Memory B cell (primary cell): Measurements from ENCODE around the gene LRRC8E.

Experiments
- ATAC-seq: fragments of 150-1000 bp; cut with Tn5 transposase; 2 replicates; pipeline ENCODE4 v1.10.0; 2021; ENCODE audit warnings: low read depth, mild to moderate bottlenecking, moderate library complexity
- DNase-seq, 2 donors: peaks; one replicate each; pipeline ENCODE4 v3.0.0; 2022; ENCODE audit warnings: low spot score in 2 of 2
- H3K27ac Mint-ChIP-seq: one replicate; pipeline ENCODE4 v1.8.0; 2022; ENCODE audit warnings: mild to moderate bottlenecking, moderate library complexity, mixed read lengths
- H3K27me3 Mint-ChIP-seq: one replicate; pipeline ENCODE4 v1.8.0; 2022; ENCODE audit warnings: mixed read lengths
- H3K36me3 Mint-ChIP-seq: one replicate; pipeline ENCODE4 v1.8.0; 2022; ENCODE audit warnings: mild to moderate bottlenecking, mixed read lengths
- H3K4me1 Mint-ChIP-seq: one replicate; pipeline ENCODE4 v1.8.0; 2022; ENCODE audit warnings: mixed read lengths
- H3K4me3 Mint-ChIP-seq: one replicate; pipeline ENCODE4 v1.8.0; 2022; ENCODE audit warnings: mild to moderate bottlenecking, moderate library complexity, mixed read lengths
- H3K9me3 Mint-ChIP-seq: one replicate; pipeline ENCODE4 v1.8.0; 2022; ENCODE audit warnings: mixed read lengths

The LRRC8E gene

DNA sequence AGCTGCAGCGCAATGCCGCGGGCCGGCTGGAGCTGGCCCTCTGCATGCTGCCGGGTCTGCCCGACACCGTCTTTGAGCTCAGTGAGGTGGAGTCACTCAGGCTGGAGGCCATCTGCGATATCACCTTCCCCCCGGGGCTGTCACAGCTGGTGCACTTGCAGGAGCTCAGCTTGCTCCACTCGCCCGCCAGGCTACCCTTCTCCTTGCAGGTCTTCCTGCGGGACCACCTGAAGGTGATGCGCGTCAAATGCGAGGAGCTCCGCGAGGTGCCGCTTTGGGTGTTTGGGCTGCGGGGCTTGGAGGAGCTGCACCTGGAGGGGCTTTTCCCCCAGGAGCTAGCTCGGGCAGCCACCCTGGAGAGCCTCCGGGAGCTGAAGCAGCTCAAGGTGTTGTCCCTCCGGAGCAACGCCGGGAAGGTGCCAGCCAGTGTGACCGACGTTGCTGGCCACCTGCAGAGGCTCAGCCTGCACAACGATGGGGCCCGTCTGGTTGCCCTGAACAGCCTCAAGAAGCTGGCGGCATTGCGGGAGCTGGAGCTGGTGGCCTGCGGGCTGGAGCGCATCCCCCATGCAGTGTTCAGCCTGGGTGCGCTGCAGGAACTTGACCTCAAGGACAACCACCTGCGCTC lies 11.6 kb downstream of the LRRC8E start:
- no peak for ATAC-seq
- H3K9me3 Mint-ChIP-seq, result no peaks in the 10 kb centered on the region
- peaks cover 14% of the 10 kb centered on the region for H3K4me1 Mint-ChIP-seq
- DNase-seq, result no peak
- peaks cover 11% of the 10 kb centered on the region for H3K27me3 Mint-ChIP-seq
- H3K36me3 Mint-ChIP-seq, result peaks cover 1% of the 10 kb centered on the region
- no peak overlapping the region for H3K4me3 Mint-ChIP-seq
- H3K27ac Mint-ChIP-seq, result no peak overlapping the region

DNA sequence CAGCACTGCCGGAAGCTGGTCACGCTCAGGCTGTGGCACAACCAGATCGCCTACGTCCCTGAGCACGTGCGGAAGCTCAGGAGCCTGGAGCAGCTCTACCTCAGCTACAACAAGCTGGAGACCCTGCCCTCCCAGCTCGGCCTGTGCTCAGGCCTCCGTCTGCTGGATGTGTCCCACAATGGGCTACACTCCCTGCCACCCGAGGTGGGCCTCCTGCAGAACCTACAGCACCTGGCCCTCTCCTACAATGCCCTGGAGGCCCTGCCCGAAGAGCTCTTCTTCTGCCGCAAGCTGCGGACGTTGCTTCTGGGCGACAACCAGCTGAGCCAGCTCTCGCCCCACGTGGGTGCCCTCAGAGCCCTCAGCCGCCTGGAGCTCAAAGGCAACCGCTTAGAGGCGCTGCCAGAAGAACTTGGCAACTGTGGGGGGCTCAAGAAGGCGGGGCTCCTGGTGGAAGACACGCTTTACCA lies 12.1 kb downstream of the LRRC8E start:
- Mint-ChIP-seq H3K9me3 (no peaks in the 10 kb centered on the region), H3K4me1 (peaks cover 17% of the 10 kb centered on the region), H3K27ac (no peak overlapping the region), H3K4me3 (no peak overlapping the region), H3K27me3 (peaks cover 8% of the 10 kb centered on the region), H3K36me3 (peaks cover 1% of the 10 kb centered on the region)
- DNase-seq, result no peak
- no peak for ATAC-seq

- peaks cover 6% of the 10 kb centered on the region for H3K27me3 Mint-ChIP-seq
- DNase-seq (no peak), ATAC-seq (no peak)
- no peak overlapping the region for H3K27ac Mint-ChIP-seq
- H3K4me3 Mint-ChIP-seq, result no peak overlapping the region
- H3K36me3 Mint-ChIP-seq, result peaks cover 5% of the 10 kb centered on the region
- no peaks in the 10 kb centered on the region for H3K9me3 Mint-ChIP-seq
- H3K4me1 Mint-ChIP-seq, result peaks cover 22% of the 10 kb centered on the region
Measured at GRCh38 chr19:7900931-7901330, 12.6 kb downstream of the LRRC8E start.

DNA sequence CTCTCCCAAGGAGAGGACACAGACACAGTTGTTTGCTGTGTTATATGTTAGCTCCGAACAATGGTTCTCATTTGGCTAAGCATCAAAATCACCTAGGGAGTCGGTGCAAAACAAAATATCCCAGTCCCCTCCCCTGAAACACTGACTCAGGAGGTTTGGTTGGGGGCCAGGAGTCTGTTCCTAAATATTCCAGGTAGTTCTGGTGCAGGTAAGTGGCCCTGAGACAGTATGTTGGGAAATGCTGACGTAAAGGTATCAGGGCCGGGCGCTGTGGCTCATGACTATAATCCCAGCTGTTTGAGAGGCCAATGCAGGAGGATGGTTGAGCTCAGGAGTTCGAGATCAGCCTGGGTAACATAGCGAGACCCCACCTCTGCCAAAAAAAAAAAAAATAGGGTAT lies 13.0 kb downstream of the LRRC8E start:
- peaks cover 7% of the 10 kb centered on the region for H3K36me3 Mint-ChIP-seq
- ATAC-seq, result no peak
- H3K4me3 Mint-ChIP-seq, result no peak overlapping the region
- DNase-seq, result no peak
- H3K9me3 Mint-ChIP-seq, result no peaks in the 10 kb centered on the region
- H3K27ac Mint-ChIP-seq, result no peak overlapping the region
- H3K4me1 Mint-ChIP-seq, result peaks cover 24% of the 10 kb centered on the region
- peaks cover 6% of the 10 kb centered on the region for H3K27me3 Mint-ChIP-seq

DNA sequence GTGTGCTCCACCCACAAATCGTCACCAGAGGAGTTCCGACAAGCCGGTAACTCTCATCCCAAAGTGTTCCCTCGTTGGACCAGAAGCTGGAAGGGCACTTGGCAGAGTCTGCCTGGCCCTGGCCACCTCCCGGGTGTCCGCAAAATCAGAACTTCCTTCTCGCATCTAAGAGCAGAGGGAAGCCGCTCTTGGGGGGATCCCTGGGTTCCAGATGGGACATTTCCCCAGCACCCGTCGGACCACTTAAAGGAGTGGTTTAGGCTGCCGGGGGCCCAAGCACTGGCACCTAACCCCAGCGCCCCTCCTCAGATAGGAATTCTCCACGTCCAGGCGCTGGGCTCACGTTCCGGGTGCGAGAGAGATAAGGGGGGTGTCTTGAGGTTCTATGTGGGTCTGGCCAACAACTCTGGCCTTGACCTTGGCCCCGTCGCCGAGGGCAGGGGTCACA lies 14.5 kb downstream of the LRRC8E start:
- peaks cover 29% of the 10 kb centered on the region for H3K4me1 Mint-ChIP-seq
- H3K36me3 Mint-ChIP-seq, result peaks cover 7% of the 10 kb centered on the region
- ATAC-seq (no peak), DNase-seq (no peak)
- H3K27ac Mint-ChIP-seq, result peak overlapping the region; percentile 94
- no peaks in the 10 kb centered on the region for H3K9me3 Mint-ChIP-seq
- H3K27me3 Mint-ChIP-seq, result peaks cover 3% of the 10 kb centered on the region
- H3K4me3 Mint-ChIP-seq, result peak overlapping the region; percentile 85

DNA sequence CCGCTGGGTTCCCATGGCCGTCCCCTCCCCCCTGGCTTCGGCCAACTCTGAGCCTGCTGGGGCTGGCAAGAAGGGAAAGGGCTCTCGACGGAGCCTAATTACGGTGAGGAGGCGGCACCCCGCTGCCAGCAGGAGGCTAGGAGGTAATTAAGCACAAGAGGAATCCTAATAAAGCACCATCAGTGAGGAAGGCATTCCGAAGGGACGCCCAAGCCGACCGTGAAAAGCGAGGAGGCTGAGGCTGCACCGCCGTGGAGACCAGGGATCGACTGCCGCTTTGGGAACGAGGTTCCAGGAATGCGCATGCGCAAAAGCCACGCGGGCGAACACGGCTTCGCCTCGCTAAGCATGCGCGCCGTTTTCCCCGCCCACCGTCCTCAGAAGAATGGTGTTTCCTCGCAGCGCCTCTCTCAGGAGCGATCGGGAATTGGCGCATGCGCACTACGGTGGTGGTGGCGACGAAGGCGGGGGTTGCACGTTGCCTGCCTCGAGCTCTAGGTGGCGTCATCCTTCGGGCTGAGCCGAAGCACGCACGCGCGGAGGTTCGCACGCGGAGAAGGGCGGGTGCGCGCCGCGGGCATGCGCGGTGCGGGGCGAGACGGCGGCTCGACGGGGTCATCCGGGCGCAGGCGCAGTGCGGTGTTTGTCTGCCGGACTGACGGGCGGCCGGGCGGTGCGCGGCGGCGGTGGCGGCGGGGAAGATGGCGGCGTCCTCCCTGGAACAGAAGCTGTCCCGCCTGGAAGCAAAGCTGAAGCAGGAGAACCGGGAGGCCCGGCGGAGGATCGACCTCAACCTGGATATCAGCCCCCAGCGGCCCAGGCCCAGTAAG lies 15.1 kb downstream of the LRRC8E start, which contains the start of gene MAP2K7:
MAP2K7 (plus strand) TSS at position 634 of the 830 bp plus-strand sequence; CDS start at position 702, 68 bp downstream.
- Mint-ChIP-seq H3K4me1 (peaks cover 29% of the 10 kb centered on the region), H3K4me3 (peak within 1 kb of the TSS; percentile 93), H3K27ac (peak within 1 kb of the TSS; percentile 94), H3K9me3 (no peaks in the 10 kb centered on the region), H3K36me3 (peaks cover 7% of the 10 kb centered on the region), H3K27me3 (peaks cover 2% of the 10 kb centered on the region)
- ATAC-seq, result peak; percentile 74
- DNase-seq, result peak; percentile 99 to 100

DNA sequence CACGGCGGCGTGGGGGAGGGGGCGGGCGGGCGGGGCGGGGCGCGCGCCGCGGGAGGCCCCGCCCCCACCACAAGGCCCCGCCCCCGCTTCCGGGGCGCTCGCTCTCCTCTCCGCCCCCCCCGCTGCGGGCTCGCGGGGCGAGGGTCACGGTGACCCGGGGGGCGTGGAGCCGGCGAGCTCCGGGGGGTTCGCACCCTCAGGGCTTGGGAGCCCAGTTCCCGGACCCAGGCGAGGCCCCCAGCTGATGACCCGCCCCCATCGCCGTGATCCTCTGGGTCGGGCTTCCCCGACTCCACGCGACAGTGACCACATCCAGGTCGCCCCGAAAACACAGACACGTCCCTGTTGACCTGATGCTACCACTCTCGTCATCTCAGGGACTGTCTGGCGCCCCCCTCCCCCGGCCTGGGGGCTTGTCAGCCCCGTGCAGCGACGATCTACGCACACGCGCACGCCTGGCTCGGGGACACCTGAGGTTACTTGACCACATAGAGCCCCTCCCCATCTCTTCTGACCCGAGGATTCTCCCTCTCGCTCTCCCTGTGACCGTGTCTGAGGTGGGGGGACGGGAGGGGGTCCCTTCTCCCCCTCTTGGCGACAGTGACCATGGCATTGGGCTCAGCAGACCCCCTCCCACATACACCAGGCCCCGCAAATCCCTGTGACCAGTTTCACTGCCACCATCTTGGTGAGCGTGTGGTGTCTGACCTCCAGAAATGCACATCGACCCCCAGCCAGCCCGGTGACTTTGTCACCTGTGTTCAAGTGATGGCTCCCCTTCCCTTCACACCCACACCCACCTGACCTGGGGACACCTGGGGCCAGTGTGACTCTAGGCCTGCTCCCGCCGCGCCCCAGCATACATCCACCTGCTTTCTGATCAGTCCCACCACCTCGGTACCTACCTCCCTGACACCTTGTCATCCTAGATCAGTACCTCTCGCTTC lies 16.0 kb downstream of the LRRC8E start:
- ATAC-seq, result peak; percentile 57
- Mint-ChIP-seq H3K27ac (peak overlapping the region; percentile 94), H3K27me3 (peaks cover under 1% of the 10 kb centered on the region), H3K4me1 (peaks cover 29% of the 10 kb centered on the region), H3K4me3 (peak overlapping the region; percentile 93), H3K9me3 (no peaks in the 10 kb centered on the region), H3K36me3 (peaks cover 7% of the 10 kb centered on the region)
- DNase-seq, result peak; percentile 71 to 82

- DNase-seq (no peak), ATAC-seq (no peak)
- Mint-ChIP-seq H3K36me3 (peaks cover 7% of the 10 kb centered on the region), H3K4me1 (peaks cover 29% of the 10 kb centered on the region), H3K4me3 (peak overlapping the region; percentile 93), H3K27ac (peak overlapping the region; percentile 94), H3K9me3 (no peaks in the 10 kb centered on the region), H3K27me3 (no peaks in the 10 kb centered on the region)
Measured at GRCh38 chr19:7905268-7905667, 17.0 kb downstream of the LRRC8E start.

DNA sequence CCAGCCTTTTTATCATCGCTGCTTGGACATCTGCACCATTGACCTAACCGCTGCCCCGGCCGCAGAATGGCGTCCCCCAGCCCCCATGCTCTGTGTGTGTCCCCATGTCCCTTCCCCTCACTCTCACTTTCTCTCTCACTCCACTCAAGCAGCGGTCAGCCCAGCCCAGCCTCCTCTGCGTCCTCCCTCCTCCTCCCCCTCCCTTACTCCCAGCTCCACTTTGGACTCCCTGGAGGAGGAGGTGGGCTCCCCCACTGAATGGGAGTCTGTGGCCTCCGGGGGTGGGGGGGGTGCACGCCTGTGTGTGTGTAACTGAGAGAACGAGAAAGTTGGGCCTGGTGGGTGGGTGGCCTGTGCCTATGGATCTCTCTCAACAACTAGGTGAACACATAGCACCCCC lies 17.5 kb downstream of the LRRC8E start:
- H3K36me3 Mint-ChIP-seq, result peaks cover 12% of the 10 kb centered on the region
- ATAC-seq (no peak), DNase-seq (no peak)
- no peaks in the 10 kb centered on the region for H3K27me3 Mint-ChIP-seq
- H3K27ac Mint-ChIP-seq, result peak overlapping the region; percentile 94
- H3K9me3 Mint-ChIP-seq, result no peaks in the 10 kb centered on the region
- H3K4me3 Mint-ChIP-seq, result peak overlapping the region; percentile 73
- peaks cover 29% of the 10 kb centered on the region for H3K4me1 Mint-ChIP-seq

- no peaks in the 10 kb centered on the region for H3K9me3 Mint-ChIP-seq
- peaks cover 19% of the 10 kb centered on the region for H3K36me3 Mint-ChIP-seq
- H3K27ac Mint-ChIP-seq, result peak overlapping the region; percentile 45
- H3K4me1 Mint-ChIP-seq, result peaks cover 29% of the 10 kb centered on the region
- ATAC-seq (no peak), DNase-seq (no peak)
- H3K4me3 Mint-ChIP-seq, result no peak overlapping the region
- H3K27me3 Mint-ChIP-seq, result no peaks in the 10 kb centered on the region
Measured at GRCh38 chr19:7907122-7907521, 18.8 kb downstream of the LRRC8E start.

GRCh38 chr19:7907544-7907943 lies 19.2 kb downstream of the LRRC8E start:
- Mint-ChIP-seq H3K36me3 (peaks cover 20% of the 10 kb centered on the region), H3K4me1 (peaks cover 28% of the 10 kb centered on the region), H3K27ac (peak overlapping the region; percentile 45), H3K4me3 (no peak overlapping the region), H3K9me3 (no peaks in the 10 kb centered on the region), H3K27me3 (no peaks in the 10 kb centered on the region)
- DNase-seq (no peak), ATAC-seq (no peak)

GRCh38 chr19:7908078-7908699 lies 19.9 kb downstream of the LRRC8E start:
- H3K27me3 Mint-ChIP-seq, result peaks cover 1% of the 10 kb centered on the region
- H3K27ac Mint-ChIP-seq, result peak overlapping the region; percentile 45
- peaks cover 24% of the 10 kb centered on the region for H3K36me3 Mint-ChIP-seq
- peaks cover 29% of the 10 kb centered on the region for H3K4me1 Mint-ChIP-seq
- H3K4me3 Mint-ChIP-seq, result no peak overlapping the region
- DNase-seq (no peak), ATAC-seq (no peak)
- no peaks in the 10 kb centered on the region for H3K9me3 Mint-ChIP-seq

- H3K4me1 Mint-ChIP-seq, result peaks cover 24% of the 10 kb centered on the region
- H3K27ac Mint-ChIP-seq, result no peak overlapping the region
- ATAC-seq (no peak), DNase-seq (no peak)
- H3K4me3 Mint-ChIP-seq, result no peak overlapping the region
- peaks cover 1% of the 10 kb centered on the region for H3K27me3 Mint-ChIP-seq
- no peaks in the 10 kb centered on the region for H3K9me3 Mint-ChIP-seq
- H3K36me3 Mint-ChIP-seq, result peaks cover 24% of the 10 kb centered on the region
Measured at GRCh38 chr19:7908742-7909461, 20.6 kb downstream of the LRRC8E start.
